ENCODE data around the gene PSMF1. TPM values are rescaled to one million over a fixed set of nuclear protein-coding genes. Genes with fewer than 3 reads are reported as not detected.

PSMF1 gene
- total RNA-seq, 1 donor from 2014 or later: 86.0 TPM

- Mint-ChIP-seq H3K9me3 (no peaks in the 10 kb centered on the region), H3K27ac (no peak overlapping the region), H3K4me1 (peaks cover 33% of the 10 kb centered on the region), H3K36me3 (peaks cover 12% of the 10 kb centered on the region), H3K27me3 (ENCODE audit: low read depth) (no peaks in the 10 kb centered on the region), H3K4me3 (no peak overlapping the region)
- no peak for TF ChIP-seq CTCF (IDR thresholded peaks at IDR 0.05; ENCODE audit: unreplicated experiment)
- DNase-seq (ENCODE audit: low spot score in 2 of 2, unreplicated experiment in 2 of 2): no peak
Observed at GRCh38 chr20:1122388-1123315, 4.2 kb downstream of the PSMF1 start.

GRCh38 chr20:1123666-1124065, 5.3 kb downstream of the PSMF1 start:
- no peak for DNase-seq (ENCODE audit: low spot score in 2 of 2, unreplicated experiment in 2 of 2)
- Mint-ChIP-seq H3K4me3 (no peak overlapping the region), H3K36me3 (peaks cover 18% of the 10 kb centered on the region), H3K9me3 (no peaks in the 10 kb centered on the region), H3K27ac (no peak overlapping the region), H3K4me1 (peaks cover 27% of the 10 kb centered on the region), H3K27me3 (ENCODE audit: low read depth) (no peaks in the 10 kb centered on the region)
- TF ChIP-seq CTCF (IDR thresholded peaks at IDR 0.05; ENCODE audit: unreplicated experiment): no peak

GRCh38 chr20:1124421-1124820, 6.0 kb downstream of the PSMF1 start:
- no peak for TF ChIP-seq CTCF (IDR thresholded peaks at IDR 0.05; ENCODE audit: unreplicated experiment)
- H3K27me3 Mint-ChIP-seq (ENCODE audit: low read depth): no peaks in the 10 kb centered on the region
- H3K4me1 Mint-ChIP-seq: peaks cover 23% of the 10 kb centered on the region
- no peak overlapping the region for H3K4me3 Mint-ChIP-seq
- no peak overlapping the region for H3K27ac Mint-ChIP-seq
- DNase-seq (ENCODE audit: low spot score in 2 of 2, unreplicated experiment in 2 of 2): no peak
- peaks cover 22% of the 10 kb centered on the region for H3K36me3 Mint-ChIP-seq
- no peaks in the 10 kb centered on the region for H3K9me3 Mint-ChIP-seq

GRCh38 chr20:1125277-1125676, 6.9 kb downstream of the PSMF1 start:
- DNase-seq (ENCODE audit: low spot score in 2 of 2, unreplicated experiment in 2 of 2): no peak
- H3K9me3 Mint-ChIP-seq: no peaks in the 10 kb centered on the region
- TF ChIP-seq CTCF (IDR thresholded peaks at IDR 0.05; ENCODE audit: unreplicated experiment): no peak
- H3K36me3 Mint-ChIP-seq: peaks cover 31% of the 10 kb centered on the region
- peaks cover 14% of the 10 kb centered on the region for H3K4me1 Mint-ChIP-seq
- H3K4me3 Mint-ChIP-seq: no peak overlapping the region
- no peaks in the 10 kb centered on the region for H3K27me3 Mint-ChIP-seq (ENCODE audit: low read depth)
- no peak overlapping the region for H3K27ac Mint-ChIP-seq

GRCh38 chr20:1127840-1128239, 9.4 kb downstream of the PSMF1 start:
- Mint-ChIP-seq H3K27ac (no peak overlapping the region), H3K4me1 (no peaks in the 10 kb centered on the region), H3K9me3 (peaks cover 5% of the 10 kb centered on the region), H3K4me3 (no peak overlapping the region), H3K36me3 (peaks cover 55% of the 10 kb centered on the region), H3K27me3 (ENCODE audit: low read depth) (no peaks in the 10 kb centered on the region)
- no peak for TF ChIP-seq CTCF (IDR thresholded peaks at IDR 0.05; ENCODE audit: unreplicated experiment)
- DNase-seq (ENCODE audit: low spot score in 2 of 2, unreplicated experiment in 2 of 2): no peak
